HepG2 (cell line): Measurements from ENCODE around the gene ASPRV1. TPM values are rescaled to one million over a fixed set of nuclear protein-coding genes. Genes with fewer than 3 reads are reported as not detected.

Experiments
- HIVEP1 ChIP-seq: sonication (generic); formaldehyde crosslinking; IDR thresholded peaks from 2 replicates; pipeline ENCODE4 v1.4.0; 2020; ENCODE audit warnings: mild to moderate bottlenecking, missing genetic modification reagents
- HMGXB3 ChIP-seq: sonication (generic); formaldehyde crosslinking; IDR thresholded peaks from 2 replicates; pipeline ENCODE4 v1.4.0; 2020; ENCODE audit warnings: missing genetic modification reagents, borderline replicate concordance
- HNRNPH1 ChIP-seq: fragments of 200-400 bp; formaldehyde crosslinking; optimal IDR thresholded peaks from 2 replicates; pipeline ENCODE3; 2017; ENCODE audit warnings: mild to moderate bottlenecking, low read depth, low read length
- KLF12 ChIP-seq: sonication (generic); formaldehyde crosslinking; IDR thresholded peaks from 2 replicates; pipeline ENCODE4 v1.4.0; 2020; ENCODE audit warnings: missing genetic modification reagents, borderline replicate concordance
- KMT2B ChIP-seq: IDR thresholded peaks from 2 replicates; pipeline ENCODE4 v1.6.1; 2016; ENCODE audit warnings: missing genetic modification reagents, missing compliant biosample characterization
- MAF1 ChIP-seq: sonication (generic); formaldehyde crosslinking; IDR thresholded peaks from 2 replicates; pipeline ENCODE4 v1.5.0; 2020; ENCODE audit warnings: missing genetic modification reagents, borderline replicate concordance
- RFX3 ChIP-seq: IDR thresholded peaks from 2 replicates; pipeline ENCODE4 v1.6.1; 2016; ENCODE audit warnings: missing biosample characterization, missing genetic modification reagents
- SOX13 ChIP-seq, 3 experiments: fragments of 450-650 bp in 1 of 3; sonication (generic) in 1 of 3; formaldehyde crosslinking in 1 of 3; IDR thresholded peaks in 2 of 3; conservative IDR thresholded peaks in 1 of 3; 2 replicates each; pipeline versions ENCODE4 v1.5.0 to v1.6.1; 2016 to 2020; ENCODE audit warnings: antibody characterized with exemption in 1 of 3, mild to moderate bottlenecking in 1 of 3, missing compliant biosample characterization in 1 of 3, missing genetic modification reagents in 1 of 3, moderate library complexity in 1 of 3
- TBL1XR1 ChIP-seq: fragments of 150-350 bp; IDR thresholded peaks from 2 replicates; pipeline ENCODE4 v1.6.1; 2014; ENCODE audit warnings: borderline replicate concordance, low read length; ENCODE audit not compliant: partially characterized antibody
- TCF7 ChIP-seq: sonication (generic); IDR thresholded peaks from 2 replicates; pipeline ENCODE4 v1.6.1; 2016; ENCODE audit warnings: antibody characterized with exemption, low read depth
- TEAD3 ChIP-seq: optimal IDR thresholded peaks from 2 replicates; pipeline ENCODE3; 2016; ENCODE audit warnings: borderline replicate concordance
- YEATS4 ChIP-seq: sonication (generic); formaldehyde crosslinking; IDR thresholded peaks from 2 replicates; pipeline ENCODE4 v1.4.0; 2020; ENCODE audit warnings: missing genetic modification reagents, borderline replicate concordance
- ZFP37 ChIP-seq: sonication (generic); formaldehyde crosslinking; IDR thresholded peaks from 2 replicates; pipeline ENCODE4 v1.4.0; 2020; ENCODE audit warnings: missing genetic modification reagents, borderline replicate concordance
- ZMYM3 ChIP-seq: sonication (generic); formaldehyde crosslinking; IDR thresholded peaks from 2 replicates; pipeline ENCODE4 v1.5.1; 2020; ENCODE audit warnings: mild to moderate bottlenecking, missing genetic modification reagents
- ZNF124 ChIP-seq: sonication (generic); formaldehyde crosslinking; IDR thresholded peaks from 2 replicates; pipeline ENCODE4 v1.4.0; 2020; ENCODE audit warnings: missing genetic modification reagents
- ZNF230 ChIP-seq: sonication (generic); formaldehyde crosslinking; IDR thresholded peaks from 2 replicates; pipeline ENCODE4 v1.4.0; 2020; ENCODE audit warnings: mild to moderate bottlenecking, missing genetic modification reagents
- ZNF432 ChIP-seq: sonication (generic); formaldehyde crosslinking; IDR thresholded peaks from 2 replicates; pipeline ENCODE4 v1.5.0; 2020; ENCODE audit warnings: missing genetic modification reagents, mild to moderate bottlenecking, borderline replicate concordance
- ZNF446 ChIP-seq: sonication (generic); formaldehyde crosslinking; IDR thresholded peaks from 2 replicates; pipeline ENCODE4 v1.5.0; 2020; ENCODE audit warnings: mild to moderate bottlenecking, missing genetic modification reagents
- ZNF484 ChIP-seq: sonication (generic); formaldehyde crosslinking; IDR thresholded peaks from 2 replicates; pipeline ENCODE4 v1.5.1; 2020; ENCODE audit warnings: mild to moderate bottlenecking, low read depth, missing genetic modification reagents, borderline replicate concordance
- ZNF530 ChIP-seq: sonication (generic); formaldehyde crosslinking; IDR thresholded peaks from 2 replicates; pipeline ENCODE4 v1.5.0; 2020; ENCODE audit warnings: low read depth, mild to moderate bottlenecking, missing genetic modification reagents
- ZNF800 ChIP-seq: sonication (generic); formaldehyde crosslinking; IDR thresholded peaks from 2 replicates; pipeline ENCODE4 v1.4.0; 2020; ENCODE audit warnings: missing genetic modification reagents
- ZSCAN25 ChIP-seq: sonication (generic); formaldehyde crosslinking; IDR thresholded peaks from 2 replicates; pipeline ENCODE4 v1.8.0; 2022; ENCODE audit warnings: mild to moderate bottlenecking, missing genetic modification reagents
- polyA plus RNA-seq, 8 experiments: library from polyadenylated mRNA; depleted of rRNA in 3 of 8; stranded (reverse) in 7 of 8; unstranded in 1 of 8; fragments of >200 nt; fragmentation: Illumina TruSeq in 4 of 8; extraction: Trizol in 4 of 8; gene quantifications; 2 replicates each; pipeline versions ENCODE4 v1.2.1 to v1.2.3, GENCODE V29; 2011 to 2016; ENCODE audit warnings: low read depth in 4 of 8, missing spikeins in 1 of 8, mixed read lengths in 1 of 8; ENCODE audit not compliant: insufficient read depth in 1 of 8
- total RNA-seq, 5 experiments: library from RNA; depleted of rRNA; stranded (reverse); fragments of >200 nt; fragmentation: Illumina TruSeq; extraction: Trizol; gene quantifications; 2 replicates each; pipeline ENCODE4 v1.2.3, GENCODE V29; 2016; ENCODE audit warnings: low read depth in 1 of 5
- TF ChIP-seq, protein P1 (sequence below): sonication (generic); formaldehyde crosslinking; IDR thresholded peaks from 2 replicates; pipeline ENCODE4 v1.4.0; 2020; ENCODE audit warnings: missing genetic modification reagents

The ASPRV1 gene
- total and polyA plus RNA-seq, 2 of the 13 experiments (the other 11 are each of a cell fraction or from before 2014, with no cell fraction given) = 0.40 to 0.48 TPM

GRCh38 chr2:69946351-69947324 is 14.8 kb downstream of the ASPRV1 start (continued):
- no peak for TF ChIP-seq KLF12 (CRISPR knock-in tag)
- TF ChIP-seq RFX3 (CRISPR knock-in tag) = no peak
- no peak for TF ChIP-seq TCF7
- TF ChIP-seq SOX13 (IDR thresholded peaks at IDR 0.05) = no peak
- TF ChIP-seq SOX13 (CRISPR knock-in tag; conservative IDR thresholded peaks at IDR 0.05 in 1 of 2, IDR thresholded peaks at IDR 0.05 in 1 of 2) = no peak; a peak in 1 of 4 replicates
- TF ChIP-seq ZNF432 (CRISPR knock-in tag) = no peak; the same call in 1 of the 2 replicates
- no peak for TF ChIP-seq ZNF230 (CRISPR knock-in tag)
- TF ChIP-seq MAF1 (CRISPR knock-in tag) = no peak
- TF ChIP-seq ZNF446 = no peak
- no peak for TF ChIP-seq ZFP37 (CRISPR knock-in tag)
- no peak for TF ChIP-seq TBL1XR1
- TF ChIP-seq ZNF530 (CRISPR knock-in tag) = no peak
- TF ChIP-seq ZMYM3 (CRISPR knock-in tag) = peak; percentile 90
- no peak for TF ChIP-seq TEAD3 (CRISPR knock-in tag)
- TF ChIP-seq, protein P1, sequence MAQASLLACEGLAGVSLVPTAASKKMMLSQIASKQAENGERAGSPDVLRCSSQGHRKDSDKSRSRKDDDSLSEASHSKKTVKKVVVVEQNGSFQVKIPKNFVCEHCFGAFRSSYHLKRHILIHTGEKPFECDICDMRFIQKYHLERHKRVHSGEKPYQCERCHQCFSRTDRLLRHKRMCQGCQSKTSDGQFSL (CRISPR knock-in tag) = 0 out of 2 replicates have a peak, but pooled peaks have one; percentile 30
- no peak for TF ChIP-seq ZNF124 (CRISPR knock-in tag)
- no peak for TF ChIP-seq HIVEP1 (CRISPR knock-in tag)
- peak; percentile 36; the same call in 1 of the 2 replicates for TF ChIP-seq HMGXB3
- TF ChIP-seq ZSCAN25 (CRISPR knock-in tag) = peak; percentile 37; the same call in 1 of the 2 replicates
- peak; percentile 29; the same call in 1 of the 2 replicates for TF ChIP-seq KMT2B
- TF ChIP-seq YEATS4 (CRISPR knock-in tag) = 0 out of 2 replicates have a peak, but pooled peaks have one; percentile 23
- no peak for TF ChIP-seq ZNF800 (CRISPR knock-in tag)
- no peak for TF ChIP-seq HNRNPH1
- no peak for TF ChIP-seq ZNF484 (CRISPR knock-in tag)
